HG02571 (cell line): Measurements from ENCODE around the gene COL28A1.
"Not testable (repeated sequence)": the region's sequence is repeated elsewhere in the genome, so short reads cannot be mapped to it uniquely, and the experiment has no call there.

ENCODE experiments used
- ATAC-seq: cut with Tn5 transposase; IDR thresholded peaks from one replicate; pipeline ENCODE4 v1.9.1; 2021; ENCODE audit warnings: mild to moderate bottlenecking, moderate library complexity; ENCODE audit not compliant: unreplicated experiment

COL28A1 gene

DNA sequence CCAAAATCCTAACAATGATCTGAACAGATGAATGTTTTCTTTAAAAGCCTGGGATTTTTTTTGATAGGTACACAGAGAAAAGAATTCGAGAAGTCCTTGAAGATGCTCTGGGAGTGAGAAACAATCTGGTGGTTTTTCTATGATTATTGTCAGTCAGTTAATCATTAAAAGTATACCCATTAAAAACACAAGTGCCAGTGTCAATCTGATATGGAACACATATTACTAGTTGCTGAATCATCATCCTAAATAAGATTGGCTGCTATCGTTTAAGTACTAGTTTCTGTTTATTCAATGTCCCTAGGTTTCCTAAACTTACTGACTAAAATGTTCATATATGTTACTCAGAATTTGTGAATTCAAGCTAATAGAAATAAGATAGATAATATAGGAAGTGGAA is 16.1 kb downstream of the COL28A1 start:
- ATAC-seq: no peak

DNA sequence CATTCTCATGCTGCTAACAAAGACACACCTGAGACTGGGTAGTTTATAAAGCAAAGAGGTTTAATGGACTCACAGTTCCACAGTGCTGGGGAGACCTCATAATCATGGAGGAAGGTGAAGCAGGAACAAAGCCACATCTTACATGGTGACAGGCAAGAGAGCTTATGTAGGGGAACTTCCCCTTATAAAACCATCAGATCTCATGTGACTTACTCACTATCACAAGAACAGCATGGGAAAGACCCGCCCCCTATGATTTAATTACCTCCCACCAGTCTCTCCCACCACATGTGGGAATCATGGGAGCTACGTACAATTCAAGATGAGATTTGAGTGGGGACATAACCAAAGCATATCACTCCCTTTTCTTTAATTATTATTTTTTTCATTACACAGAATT is 16.6 kb downstream of the COL28A1 start:
- no peak for ATAC-seq

DNA sequence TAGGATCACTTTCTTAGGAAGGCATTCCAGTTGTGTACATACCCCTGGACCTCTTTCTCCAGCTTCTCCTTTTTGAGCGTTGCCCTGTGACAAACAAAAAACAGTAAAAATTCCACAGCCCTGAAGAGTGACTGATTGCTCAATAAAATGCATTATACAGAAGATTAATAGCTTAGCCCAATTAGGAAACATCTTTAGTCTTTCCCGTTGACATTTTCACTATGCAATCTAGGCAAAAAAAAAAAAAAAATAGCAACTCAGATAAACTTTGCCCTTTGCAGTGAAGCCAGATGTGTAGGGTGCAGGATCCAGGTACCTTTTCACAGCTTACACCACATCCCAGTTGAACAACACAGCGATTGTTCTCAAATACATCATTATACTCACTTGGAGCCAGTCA is 17.9 kb downstream of the COL28A1 start:
- no peak for ATAC-seq

DNA sequence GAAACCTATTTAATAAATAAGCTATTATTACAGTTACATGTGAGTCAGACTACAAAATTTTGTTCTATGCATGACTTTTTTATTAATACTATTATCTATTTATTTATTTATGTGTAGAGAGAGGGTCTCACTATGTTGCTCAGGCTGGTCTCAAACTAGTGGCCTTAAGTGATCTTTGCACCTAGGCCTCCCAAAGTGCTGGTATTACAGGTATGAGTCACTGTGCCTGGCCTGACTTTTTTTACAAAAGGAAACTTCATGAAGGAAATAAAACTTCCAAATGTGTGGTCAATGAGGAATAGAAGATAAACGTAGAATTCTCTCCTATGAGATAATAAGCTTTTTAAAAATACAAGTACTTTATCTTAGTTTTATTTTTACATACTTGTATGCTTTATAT is 19.0 kb downstream of the COL28A1 start:
- no peak for ATAC-seq

DNA sequence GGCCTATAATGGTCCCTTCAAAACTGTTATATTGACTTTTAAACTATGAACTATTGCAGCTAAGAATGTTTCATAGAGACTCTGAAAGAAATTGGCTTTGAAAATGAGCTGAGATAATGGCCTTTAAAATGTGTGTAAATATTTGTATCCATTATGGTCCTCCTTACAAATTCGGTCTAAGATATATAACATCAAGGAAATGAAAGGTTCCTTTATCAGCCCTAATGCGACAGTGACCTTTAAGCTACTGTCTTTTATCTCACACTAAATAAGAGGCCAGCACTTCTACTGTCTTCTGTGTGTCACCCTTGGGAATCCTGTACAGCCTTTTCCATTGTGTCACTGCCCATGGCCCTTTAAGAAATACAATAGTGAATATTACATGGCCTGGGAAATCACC is 19.5 kb downstream of the COL28A1 start:
- no peak for ATAC-seq

DNA sequence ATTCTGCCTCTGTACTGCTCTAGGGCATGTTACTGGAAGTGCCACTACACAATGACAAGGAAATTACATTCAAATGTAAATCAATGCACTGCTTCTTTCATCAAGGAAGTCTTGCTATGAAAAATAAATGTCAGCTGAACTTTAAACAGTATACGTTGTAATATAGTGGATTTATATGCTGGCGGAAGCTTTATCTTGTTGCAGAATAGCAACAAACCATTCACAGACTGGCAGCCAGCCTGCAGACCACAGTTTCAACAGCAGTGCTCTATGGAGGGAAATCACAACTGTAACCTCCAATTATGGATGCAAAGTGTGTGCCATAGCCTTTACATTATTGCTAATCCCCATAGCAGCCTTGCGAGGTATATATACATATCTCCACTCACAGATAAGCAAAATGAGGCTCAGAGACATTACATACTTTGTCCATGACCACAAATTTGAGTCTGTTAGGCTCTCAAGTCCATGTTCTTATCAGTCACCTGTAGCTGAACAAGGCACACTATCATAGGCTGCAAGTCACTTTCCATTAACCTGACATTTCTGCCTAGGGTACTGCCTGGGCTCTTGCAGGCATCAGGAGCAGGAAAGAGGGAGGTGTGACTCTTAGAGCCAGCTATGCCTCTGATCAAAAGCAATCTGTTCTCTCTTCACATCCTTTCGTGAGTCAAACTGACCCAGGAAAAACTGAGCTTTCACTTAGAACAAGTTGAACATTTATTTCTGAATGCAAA is 22.6 kb downstream of the COL28A1 start:
- ATAC-seq: no peak

DNA sequence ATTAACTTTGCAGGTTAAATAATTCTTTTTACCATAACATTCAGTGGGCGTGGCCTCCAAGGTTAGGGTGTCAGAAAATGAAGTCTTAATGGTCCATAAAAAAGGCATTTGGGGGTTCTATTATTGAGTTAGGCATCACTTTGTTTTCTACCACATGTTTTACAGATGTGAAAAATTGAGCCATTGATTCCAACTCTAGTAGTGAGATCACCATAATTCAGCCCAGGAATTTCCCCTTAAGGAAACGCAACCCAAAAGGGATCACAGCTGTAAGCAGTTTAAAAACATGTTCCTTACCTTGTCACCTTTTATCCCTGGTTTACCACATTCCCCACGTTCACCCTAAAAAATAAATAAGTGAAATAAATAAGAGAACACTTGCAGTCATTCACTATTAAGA is 24.9 kb downstream of the COL28A1 start:
- ATAC-seq: no peak

DNA sequence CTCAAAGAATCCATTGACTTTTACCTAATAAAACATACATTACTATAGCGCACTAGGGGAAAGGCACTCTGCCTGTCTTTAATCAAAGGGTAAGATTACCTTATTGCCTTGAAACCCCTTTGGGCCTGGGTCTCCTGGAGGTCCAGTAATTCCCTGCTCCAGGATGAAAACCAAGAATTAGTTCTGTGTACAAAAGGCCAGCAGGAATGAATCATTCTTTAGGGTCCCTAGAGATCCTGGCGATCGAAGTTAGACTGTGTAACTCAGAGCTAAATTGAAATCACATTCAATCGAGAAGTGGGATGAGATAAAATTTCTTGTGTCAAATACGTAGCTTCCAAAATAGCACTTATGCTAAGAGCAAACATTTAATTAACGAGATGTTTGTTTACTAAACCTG is 29.8 kb downstream of the COL28A1 start:
- no peak for ATAC-seq

DNA sequence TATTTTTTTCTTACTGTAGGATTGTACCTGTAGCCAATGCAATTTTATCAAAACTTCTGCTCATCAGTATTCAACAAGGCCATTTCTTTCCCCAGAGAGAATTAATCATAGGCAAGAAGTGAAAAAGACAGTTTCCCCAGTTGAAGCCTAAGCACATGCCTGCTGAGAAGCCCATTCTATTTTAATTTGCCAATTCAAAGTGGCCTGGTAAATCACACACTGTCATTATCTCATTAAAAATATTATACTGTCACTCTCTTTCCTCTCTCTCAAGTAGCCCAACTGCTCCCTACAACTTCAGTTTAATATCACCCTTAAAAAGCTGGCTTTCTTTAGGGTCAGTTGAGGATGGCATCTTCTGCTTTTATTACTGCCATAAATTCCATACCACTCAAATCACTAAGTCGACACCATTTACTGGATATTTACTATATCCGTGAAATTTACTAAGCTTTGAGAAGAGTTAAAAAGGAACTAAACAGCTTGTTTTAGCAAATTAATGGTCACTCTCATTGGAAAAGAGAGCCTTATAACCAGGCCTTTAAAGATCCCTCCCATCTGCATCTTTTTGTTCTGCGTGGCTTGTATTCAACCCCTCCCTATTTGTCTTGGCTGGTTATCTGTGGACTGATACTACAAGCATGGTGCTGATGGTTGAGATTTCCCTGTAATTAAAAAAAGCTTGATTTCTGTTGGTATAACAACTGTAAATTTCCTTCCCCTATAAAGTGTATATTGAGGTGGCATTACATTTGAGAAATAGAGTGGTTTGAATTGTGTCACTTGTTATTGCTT is 30.6 kb downstream of the COL28A1 start:
- no peak for ATAC-seq

DNA sequence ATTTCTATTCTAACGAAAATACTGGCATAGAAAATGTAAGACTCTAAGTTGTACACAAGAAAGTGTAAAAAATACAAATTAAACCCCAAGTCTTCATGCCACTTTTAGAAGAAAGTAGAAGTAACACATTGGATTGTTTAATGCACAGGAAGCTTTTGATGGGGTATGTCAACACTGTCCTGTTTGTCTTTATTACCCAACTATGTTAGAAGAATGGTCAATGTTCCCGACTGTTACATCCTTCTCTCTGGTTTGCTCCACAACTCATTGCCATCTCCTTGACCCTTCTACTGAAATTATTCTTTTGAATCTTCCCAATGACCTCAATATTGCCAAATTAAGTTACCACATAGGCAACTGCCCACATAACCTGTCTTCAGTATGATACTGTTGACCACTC is 35.8 kb downstream of the COL28A1 start:
- ATAC-seq: no peak

DNA sequence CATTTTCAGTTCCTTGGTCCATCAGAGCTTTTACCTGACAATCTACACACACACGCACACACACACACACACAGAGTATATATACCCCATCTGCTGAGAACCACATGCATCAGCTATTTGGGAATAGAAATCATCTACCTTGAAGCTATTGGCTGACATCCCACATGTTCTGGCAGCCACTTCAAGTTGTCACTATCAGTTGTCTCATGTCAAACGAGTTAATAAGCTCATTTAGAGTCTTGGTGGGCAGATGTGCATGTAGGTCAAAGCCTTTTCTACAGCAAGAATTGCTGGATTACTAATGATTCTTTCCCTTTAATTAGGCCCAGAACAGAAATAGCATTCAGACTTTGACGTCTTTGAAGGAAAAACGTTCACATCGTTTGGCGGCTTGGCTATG is 36.8 kb downstream of the COL28A1 start:
- no peak for ATAC-seq

DNA sequence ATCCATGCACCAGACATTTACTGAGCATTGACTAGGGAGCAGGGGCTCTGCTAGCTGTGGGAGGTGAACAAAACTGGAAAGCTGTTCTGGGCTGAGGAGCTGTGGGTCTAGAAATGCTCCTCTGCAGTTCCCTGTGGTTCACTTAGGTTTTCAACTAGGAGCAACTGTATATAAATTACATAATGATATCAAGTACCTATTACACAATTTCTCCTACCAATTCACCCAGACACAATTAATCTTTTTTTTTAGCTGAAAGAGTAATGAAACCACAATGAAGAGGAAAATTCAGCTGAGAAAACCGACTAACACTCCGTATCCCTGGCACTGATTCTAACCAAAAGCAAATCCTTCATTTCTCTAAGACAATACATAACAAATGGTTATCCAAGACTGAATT is 39.4 kb downstream of the COL28A1 start:
- ATAC-seq: no peak

DNA sequence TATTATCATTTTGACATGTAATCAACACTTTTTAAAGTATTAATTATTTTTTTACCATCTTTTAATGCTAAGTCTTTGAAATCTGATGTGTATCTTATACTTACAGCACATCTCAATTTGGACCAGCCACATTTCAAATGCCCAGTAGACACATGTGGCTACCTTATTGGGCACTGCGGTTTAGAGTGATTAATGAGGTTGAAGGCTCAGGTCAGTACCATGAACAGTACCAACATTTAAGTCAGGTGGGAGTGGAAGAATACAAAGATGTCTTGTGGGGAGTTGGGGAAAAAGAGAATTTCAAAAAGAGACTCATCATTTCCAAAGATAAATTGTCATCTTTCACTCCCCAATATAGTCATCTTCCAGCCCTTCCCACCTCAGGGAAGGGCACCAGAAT is 40.5 kb downstream of the COL28A1 start:
- no peak for ATAC-seq

DNA sequence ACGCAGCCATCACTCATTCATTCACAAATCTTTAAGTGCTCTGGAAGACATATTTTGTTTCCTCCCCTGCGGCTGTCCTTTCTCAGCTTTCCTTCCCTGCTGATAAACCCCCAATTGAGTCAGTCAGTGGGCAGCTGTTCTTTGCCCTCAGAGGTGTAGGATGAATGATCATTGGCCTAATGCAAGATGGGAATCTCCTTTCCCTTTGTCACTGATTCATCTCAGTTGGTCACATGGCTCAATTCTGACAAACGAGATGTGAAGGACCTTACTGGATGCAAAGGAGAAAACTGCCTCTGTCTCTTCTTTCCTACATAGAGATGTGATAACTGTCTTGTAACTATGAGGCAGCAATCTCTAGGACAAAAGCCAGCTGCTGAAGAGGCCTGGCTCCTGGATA is 44.6 kb downstream of the COL28A1 start:
- no peak for ATAC-seq

DNA sequence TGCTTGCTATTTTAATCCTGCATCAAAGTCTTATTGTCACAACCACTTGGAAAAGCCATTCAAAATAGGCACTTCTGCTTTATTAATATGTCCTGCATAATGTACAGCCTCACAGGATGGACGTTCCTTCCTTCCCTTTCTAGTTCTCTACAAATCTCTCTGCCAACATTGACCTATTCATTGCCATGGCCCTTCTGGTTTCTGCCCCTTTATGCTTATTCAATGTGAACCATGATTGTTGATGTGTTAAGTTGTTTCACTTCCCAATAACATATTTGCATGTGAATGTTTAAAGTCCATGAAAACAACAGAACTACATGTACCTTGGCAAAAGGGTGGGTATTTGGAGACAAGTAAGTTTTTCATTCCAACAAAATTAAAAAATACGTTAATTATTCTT is 45.7 kb downstream of the COL28A1 start:
- ATAC-seq: no peak

DNA sequence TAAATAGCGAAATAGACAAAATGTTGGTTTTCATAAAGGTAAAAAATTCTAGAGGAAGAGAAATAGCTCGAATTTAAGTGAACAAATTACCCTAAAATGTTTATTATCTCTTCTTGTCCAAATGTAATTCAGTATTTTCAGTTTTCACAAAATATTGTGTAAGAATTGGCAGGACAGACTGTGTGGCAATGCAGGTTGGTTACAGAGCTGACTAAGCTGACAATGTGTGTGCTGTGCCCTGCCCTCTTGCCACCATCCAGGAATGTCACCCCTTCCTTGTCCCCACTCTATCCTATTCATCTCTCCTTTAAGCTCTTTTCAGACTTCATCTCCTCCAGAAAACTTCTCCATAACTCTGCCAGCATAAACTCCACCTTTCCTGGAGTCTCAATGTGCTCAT is 46.1 kb downstream of the COL28A1 start:
- ATAC-seq: no peak

DNA sequence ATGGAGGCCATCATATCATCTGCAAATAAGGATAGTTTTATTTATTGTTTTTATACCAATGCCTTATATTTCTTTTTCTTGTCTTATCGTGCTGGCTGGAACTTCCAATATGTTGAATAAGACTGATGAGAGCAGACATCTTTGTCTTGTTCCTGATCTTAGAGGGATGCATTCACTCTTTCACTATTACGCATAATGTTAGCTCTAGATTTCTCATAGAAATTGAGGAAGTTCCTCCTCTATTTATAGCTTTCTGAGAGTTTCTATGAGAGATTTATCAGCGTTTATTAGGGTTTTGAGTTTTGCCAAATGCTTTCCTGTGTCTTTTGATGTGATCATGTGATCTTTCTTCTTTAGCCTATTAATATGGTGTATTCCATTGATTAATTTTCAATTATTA is 49.3 kb downstream of the COL28A1 start:
- ATAC-seq: no peak

DNA sequence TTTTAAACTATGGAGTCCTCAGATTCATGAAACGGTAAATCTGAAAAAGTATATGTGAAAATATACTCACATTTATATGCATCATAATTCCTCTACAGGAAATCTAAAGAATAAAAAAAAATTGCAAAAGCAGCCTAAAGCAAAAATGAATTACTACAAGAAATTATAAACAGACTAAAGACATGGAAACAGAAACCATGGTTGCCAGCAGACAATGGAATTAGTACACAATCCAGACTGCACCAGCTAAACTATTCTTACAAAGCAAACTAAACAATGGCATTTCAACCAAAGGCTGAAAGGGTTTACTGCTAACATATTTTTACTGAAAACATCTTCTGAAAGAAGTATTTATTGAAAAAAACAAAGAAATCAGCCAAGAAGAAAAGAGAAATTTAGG is 51.6 kb downstream of the COL28A1 start:
- ATAC-seq: no peak

DNA sequence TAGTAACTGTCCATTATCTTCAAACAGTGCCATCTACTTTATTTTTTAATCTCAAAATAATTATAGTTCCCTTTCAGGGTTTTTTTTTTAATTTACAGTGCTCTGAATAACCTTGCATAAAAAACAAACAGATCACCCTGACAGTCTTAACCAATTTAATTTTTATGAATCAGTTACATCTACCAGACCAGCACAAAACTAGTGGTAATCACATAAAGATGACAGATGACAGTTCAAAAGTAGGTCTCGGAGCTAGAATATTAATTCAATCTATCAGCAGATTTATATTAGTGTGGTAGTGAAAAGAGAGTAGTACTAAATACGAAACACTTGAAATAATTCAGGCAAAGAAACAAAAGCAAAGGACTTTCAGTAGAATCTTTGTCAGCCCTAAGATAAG is 53.9 kb downstream of the COL28A1 start:
- no peak for ATAC-seq

DNA sequence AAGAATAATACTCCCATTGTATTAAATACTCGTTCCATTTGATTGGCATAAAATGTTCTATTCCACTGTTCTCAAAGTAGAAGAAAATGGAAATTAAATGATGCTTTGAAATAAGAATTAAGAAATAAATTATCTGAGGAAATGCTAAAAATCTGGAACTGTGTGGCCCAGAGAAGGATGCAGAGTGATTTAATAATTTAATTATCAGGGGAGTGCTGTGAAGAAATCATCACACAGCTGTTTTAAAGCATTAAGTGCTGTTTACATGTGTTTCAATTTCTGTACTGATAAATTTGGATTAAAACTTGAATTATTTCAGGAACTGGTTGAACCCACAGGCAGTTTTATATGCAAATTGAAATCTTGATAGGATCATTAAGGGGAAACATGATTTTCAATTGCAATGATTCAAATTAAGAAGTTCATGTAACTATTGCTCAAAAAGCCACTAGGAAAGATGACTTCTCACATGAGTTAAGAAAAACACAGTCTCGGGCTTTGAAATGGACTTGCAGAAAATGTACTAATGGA is 56.3 kb downstream of the COL28A1 start:
- no peak for ATAC-seq

DNA sequence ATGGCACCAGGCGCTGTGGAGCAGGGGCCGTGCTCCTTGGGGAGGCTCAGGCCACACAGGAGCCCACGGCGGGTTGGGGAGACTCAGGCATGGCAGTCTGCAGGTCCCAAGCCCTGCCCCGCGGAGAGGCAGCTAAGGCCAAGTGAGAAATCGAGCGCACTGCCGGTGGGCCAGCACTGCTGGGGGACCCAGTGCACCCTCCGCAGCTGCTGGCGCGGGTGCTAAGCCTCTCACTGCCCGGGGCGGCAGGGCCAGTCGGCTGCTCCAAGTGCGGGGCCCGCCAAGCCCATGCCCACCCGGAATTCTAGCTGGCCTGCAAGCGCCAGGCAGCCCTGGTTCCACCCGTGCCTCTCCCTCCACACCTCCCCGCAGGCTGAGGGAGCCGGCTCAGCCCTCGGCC is 57.1 kb downstream of the COL28A1 start:
- no peak for ATAC-seq

DNA sequence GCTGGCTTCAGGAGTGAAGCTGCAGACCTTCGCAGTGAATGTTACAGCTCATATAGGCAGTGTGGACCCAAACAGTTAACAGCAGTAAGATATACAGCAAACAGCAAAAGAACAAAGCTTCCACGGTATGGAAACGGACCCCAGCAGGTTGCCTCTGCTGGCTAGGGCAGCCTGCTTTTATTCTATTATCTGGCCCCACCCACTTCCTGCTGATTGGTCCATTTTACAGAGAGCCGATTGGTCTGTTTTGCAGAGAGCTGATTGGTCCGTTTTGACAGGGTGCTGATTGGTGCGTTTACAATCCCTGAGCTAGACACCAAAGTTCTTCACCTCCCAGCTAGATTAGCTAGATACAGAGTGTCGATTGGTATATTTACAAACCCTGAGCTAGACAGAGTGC is 58.0 kb downstream of the COL28A1 start:
- ATAC-seq: not testable (repeated sequence)
